HepG2 (cell line): ENCODE results near the gene TBCEL. TPM values are rescaled to one million over a fixed set of nuclear protein-coding genes. Genes with fewer than 3 reads are reported as not detected.
A peak's percentile ranks its signal among the peaks of the same experiment; 100 is the strongest.

Source experiments
- CREB1 ChIP-seq, 2 experiments: fragments of 450-650 bp in 1 of 2; IDR thresholded peaks; 2 replicates each; pipeline ENCODE4 v1.6.1; 2016 to 2017; ENCODE audit warnings: control low read depth in 1 of 2, mild to moderate bottlenecking in 1 of 2, missing compliant biosample characterization in 1 of 2, missing genetic modification characterization in 1 of 2
- ELF4 ChIP-seq: sonication (generic); formaldehyde crosslinking; IDR thresholded peaks from 2 replicates; pipeline ENCODE4 v1.5.0; 2020; ENCODE audit warnings: missing genetic modification reagents, mild to moderate bottlenecking, moderate library complexity, borderline replicate concordance
- FOXP1 ChIP-seq, 2 experiments: fragments of 450-650 bp in 1 of 2; IDR thresholded peaks; 2 replicates each; pipeline ENCODE4 v1.6.1; 2017 to 2018; ENCODE audit warnings: antibody characterized with exemption in 1 of 2
- GPN1 ChIP-seq: sonication (generic); formaldehyde crosslinking; IDR thresholded peaks from 2 replicates; pipeline ENCODE4 v1.5.1; 2020; ENCODE audit warnings: missing genetic modification reagents, borderline replicate concordance
- KLF13 ChIP-seq: sonication (generic); formaldehyde crosslinking; IDR thresholded peaks from 2 replicates; pipeline ENCODE4 v1.4.0; 2020; ENCODE audit warnings: mild to moderate bottlenecking, missing genetic modification reagents
- NR2F2 ChIP-seq: IDR thresholded peaks from 2 replicates; pipeline ENCODE4 v1.6.1; 2012; ENCODE audit warnings: low read depth, inconsistent platforms, borderline replicate concordance
- NR3C1 ChIP-seq: sonication (generic); formaldehyde crosslinking; IDR thresholded peaks from 2 replicates; pipeline ENCODE4 v1.4.0; 2020; ENCODE audit warnings: missing genetic modification reagents
- PPARG ChIP-seq: conservative IDR thresholded peaks from 2 replicates; pipeline ENCODE4 v1.6.1; 2016; ENCODE audit warnings: missing biosample characterization, missing genetic modification reagents
- RXRB ChIP-seq: IDR thresholded peaks from 2 replicates; pipeline ENCODE4 v1.6.1; 2016; ENCODE audit warnings: borderline replicate concordance, missing genetic modification reagents, missing compliant biosample characterization
- SOX13 ChIP-seq, 3 experiments: fragments of 450-650 bp in 1 of 3; sonication (generic) in 1 of 3; formaldehyde crosslinking in 1 of 3; IDR thresholded peaks in 2 of 3; conservative IDR thresholded peaks in 1 of 3; 2 replicates each; pipeline versions ENCODE4 v1.5.0 to v1.6.1; 2016 to 2020; ENCODE audit warnings: antibody characterized with exemption in 1 of 3, mild to moderate bottlenecking in 1 of 3, missing compliant biosample characterization in 1 of 3, missing genetic modification reagents in 1 of 3, moderate library complexity in 1 of 3
- TRIM24 ChIP-seq: sonication (generic); formaldehyde crosslinking; IDR thresholded peaks from 2 replicates; pipeline ENCODE4 v1.8.0; 2022; ENCODE audit warnings: mild to moderate bottlenecking, missing genetic modification reagents
- ZNF441 ChIP-seq: sonication (generic); formaldehyde crosslinking; IDR thresholded peaks from 2 replicates; pipeline ENCODE4 v1.7.0; 2021; ENCODE audit warnings: missing genetic modification reagents, borderline replicate concordance
- ZNF564 ChIP-seq: sonication (generic); formaldehyde crosslinking; IDR thresholded peaks from 2 replicates; pipeline ENCODE4 v1.8.1; 2023; ENCODE audit warnings: mild to moderate bottlenecking, missing genetic modification reagents
- polyA plus RNA-seq, 8 experiments: library from polyadenylated mRNA; depleted of rRNA in 3 of 8; stranded (reverse) in 7 of 8; unstranded in 1 of 8; fragments of >200 nt; fragmentation: Illumina TruSeq in 4 of 8; extraction: Trizol in 4 of 8; gene quantifications; 2 replicates each; pipeline versions ENCODE4 v1.2.1 to v1.2.3, GENCODE V29; 2011 to 2016; ENCODE audit warnings: low read depth in 4 of 8, missing spikeins in 1 of 8, mixed read lengths in 1 of 8; ENCODE audit not compliant: insufficient read depth in 1 of 8
- total RNA-seq, 5 experiments: library from RNA; depleted of rRNA; stranded (reverse); fragments of >200 nt; fragmentation: Illumina TruSeq; extraction: Trizol; gene quantifications; 2 replicates each; pipeline ENCODE4 v1.2.3, GENCODE V29; 2016; ENCODE audit warnings: low read depth in 1 of 5
- TF ChIP-seq, protein P1 (sequence below): sonication (generic); formaldehyde crosslinking; IDR thresholded peaks from 2 replicates; pipeline ENCODE4 v1.5.1; 2020; ENCODE audit warnings: missing genetic modification reagents, mild to moderate bottlenecking, borderline replicate concordance
- TF ChIP-seq, protein P2 (sequence below), 2 experiments: sonication (generic) in 1 of 2; formaldehyde crosslinking in 1 of 2; IDR thresholded peaks; 2 replicates each; pipeline versions ENCODE4 v1.6.1 to v1.9.0; 2014 to 2022; ENCODE audit warnings: antibody characterized with exemption in 1 of 2, borderline replicate concordance in 1 of 2, inconsistent platforms in 1 of 2, low read depth in 1 of 2, missing genetic modification reagents in 1 of 2
- TF ChIP-seq, protein P3 (sequence below): sonication (generic); formaldehyde crosslinking; IDR thresholded peaks from 2 replicates; pipeline ENCODE4 v1.4.0; 2020; ENCODE audit warnings: missing genetic modification reagents, low read depth, mild to moderate bottlenecking, borderline replicate concordance
- TF ChIP-seq, protein P4 (sequence below): sonication (generic); formaldehyde crosslinking; IDR thresholded peaks from 2 replicates; pipeline ENCODE4 v1.4.0; 2020; ENCODE audit warnings: missing genetic modification reagents

The TBCEL gene
- total and polyA plus RNA-seq, 2 of the 13 experiments (the other 11 are each of a cell fraction or from before 2014, with no cell fraction given) = 6.1 to 12.5 TPM

DNA sequence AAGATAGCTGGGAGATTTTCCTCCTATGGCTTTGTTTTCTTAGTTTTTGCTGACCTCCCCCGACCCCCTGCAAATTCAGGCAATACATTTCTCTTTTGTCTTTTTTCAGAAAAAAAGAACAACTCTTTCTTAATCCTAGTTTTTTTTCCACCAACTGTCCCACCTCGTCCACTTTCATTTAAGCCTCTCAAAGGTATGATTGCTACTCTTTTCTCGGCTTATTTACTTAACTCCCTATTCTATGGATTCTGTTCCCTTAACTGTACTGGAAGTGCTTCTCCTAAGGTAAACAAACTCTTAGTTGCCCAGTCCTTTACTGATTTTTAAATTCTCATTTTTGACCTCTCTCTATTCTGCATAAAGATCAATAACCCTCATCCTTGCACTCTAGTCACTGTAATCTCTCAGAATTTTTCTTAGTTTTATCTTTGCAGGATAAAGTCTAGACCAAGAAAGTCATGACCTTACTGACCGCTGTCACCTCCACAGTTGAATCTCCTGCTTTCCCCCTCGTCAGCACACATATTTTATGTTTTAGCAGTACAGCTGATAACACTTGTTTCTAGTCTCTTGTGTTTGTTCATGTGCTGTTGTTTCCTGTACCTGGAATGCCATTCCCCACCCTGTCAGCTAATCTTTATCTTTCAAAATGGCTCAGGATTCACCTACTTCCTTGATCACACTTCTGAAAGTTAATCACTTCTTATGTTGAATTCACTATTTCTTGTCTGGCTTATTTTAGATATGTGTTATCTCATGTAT lies 14.9 kb downstream of the TBCEL start (continued):
- TF ChIP-seq CREB1 (IDR thresholded peaks at IDR 0.05) = no peak
- TF ChIP-seq CREB1 (CRISPR knock-in tag; IDR thresholded peaks at IDR 0.05) = peak; percentile 50
- no peak for TF ChIP-seq NR3C1 (CRISPR knock-in tag)
- TF ChIP-seq, protein P1, sequence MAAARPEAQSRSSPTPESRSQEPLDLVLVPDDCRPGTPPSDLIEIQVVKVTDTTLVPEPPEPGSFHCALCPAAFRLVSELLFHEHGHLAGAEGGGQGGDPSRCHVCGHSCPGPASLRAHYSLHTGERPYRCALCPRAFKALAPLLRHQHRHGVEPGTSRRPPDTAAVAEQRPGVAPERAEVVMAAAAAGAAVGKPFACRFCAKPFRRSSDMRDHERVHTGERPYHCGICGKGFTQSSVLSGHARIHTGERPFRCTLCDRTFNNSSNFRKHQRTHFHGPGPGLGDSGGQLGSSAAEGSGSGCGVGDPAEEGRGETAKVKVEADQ (CRISPR knock-in tag) = no peak
- TF ChIP-seq, protein P2, sequence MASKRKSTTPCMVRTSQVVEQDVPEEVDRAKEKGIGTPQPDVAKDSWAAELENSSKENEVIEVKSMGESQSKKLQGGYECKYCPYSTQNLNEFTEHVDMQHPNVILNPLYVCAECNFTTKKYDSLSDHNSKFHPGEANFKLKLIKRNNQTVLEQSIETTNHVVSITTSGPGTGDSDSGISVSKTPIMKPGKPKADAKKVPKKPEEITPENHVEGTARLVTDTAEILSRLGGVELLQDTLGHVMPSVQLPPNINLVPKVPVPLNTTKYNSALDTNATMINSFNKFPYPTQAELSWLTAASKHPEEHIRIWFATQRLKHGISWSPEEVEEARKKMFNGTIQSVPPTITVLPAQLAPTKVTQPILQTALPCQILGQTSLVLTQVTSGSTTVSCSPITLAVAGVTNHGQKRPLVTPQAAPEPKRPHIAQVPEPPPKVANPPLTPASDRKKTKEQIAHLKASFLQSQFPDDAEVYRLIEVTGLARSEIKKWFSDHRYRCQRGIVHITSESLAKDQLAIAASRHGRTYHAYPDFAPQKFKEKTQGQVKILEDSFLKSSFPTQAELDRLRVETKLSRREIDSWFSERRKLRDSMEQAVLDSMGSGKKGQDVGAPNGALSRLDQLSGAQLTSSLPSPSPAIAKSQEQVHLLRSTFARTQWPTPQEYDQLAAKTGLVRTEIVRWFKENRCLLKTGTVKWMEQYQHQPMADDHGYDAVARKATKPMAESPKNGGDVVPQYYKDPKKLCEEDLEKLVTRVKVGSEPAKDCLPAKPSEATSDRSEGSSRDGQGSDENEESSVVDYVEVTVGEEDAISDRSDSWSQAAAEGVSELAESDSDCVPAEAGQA (IDR thresholded peaks at IDR 0.05; ENCODE audit: low read depth) = no peak
- TF ChIP-seq, protein P2 (CRISPR knock-in tag; IDR thresholded peaks at IDR 0.05; ENCODE audit: borderline replicate concordance) = no peak
- no peak for TF ChIP-seq TRIM24 (CRISPR knock-in tag)
- no peak for TF ChIP-seq ZNF564 (CRISPR knock-in tag)
- peak; percentile 16; the same call in 1 of the 2 replicates for TF ChIP-seq PPARG (CRISPR knock-in tag)
- no peak for TF ChIP-seq KLF13 (CRISPR knock-in tag)
- no peak for TF ChIP-seq GPN1 (CRISPR knock-in tag)
- TF ChIP-seq, protein P3, sequence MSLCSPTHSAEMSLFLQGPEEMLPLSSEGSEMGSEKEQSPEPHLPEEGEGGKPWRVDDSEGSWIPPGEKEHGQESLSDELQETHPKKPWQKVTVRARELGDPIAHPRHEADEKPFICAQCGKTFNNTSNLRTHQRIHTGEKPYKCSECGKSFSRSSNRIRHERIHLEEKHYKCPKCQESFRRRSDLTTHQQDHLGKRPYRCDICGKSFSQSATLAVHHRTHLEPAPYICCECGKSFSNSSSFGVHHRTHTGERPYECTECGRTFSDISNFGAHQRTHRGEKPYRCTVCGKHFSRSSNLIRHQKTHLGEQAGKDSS (CRISPR knock-in tag) = no peak
- no peak for TF ChIP-seq SOX13 (IDR thresholded peaks at IDR 0.05)
- TF ChIP-seq SOX13 (CRISPR knock-in tag; conservative IDR thresholded peaks at IDR 0.05 in 1 of 2, IDR thresholded peaks at IDR 0.05 in 1 of 2) = peak in 1 of 2 experiments; percentile 32; a peak in 2 of 4 replicates
- TF ChIP-seq, protein P4, sequence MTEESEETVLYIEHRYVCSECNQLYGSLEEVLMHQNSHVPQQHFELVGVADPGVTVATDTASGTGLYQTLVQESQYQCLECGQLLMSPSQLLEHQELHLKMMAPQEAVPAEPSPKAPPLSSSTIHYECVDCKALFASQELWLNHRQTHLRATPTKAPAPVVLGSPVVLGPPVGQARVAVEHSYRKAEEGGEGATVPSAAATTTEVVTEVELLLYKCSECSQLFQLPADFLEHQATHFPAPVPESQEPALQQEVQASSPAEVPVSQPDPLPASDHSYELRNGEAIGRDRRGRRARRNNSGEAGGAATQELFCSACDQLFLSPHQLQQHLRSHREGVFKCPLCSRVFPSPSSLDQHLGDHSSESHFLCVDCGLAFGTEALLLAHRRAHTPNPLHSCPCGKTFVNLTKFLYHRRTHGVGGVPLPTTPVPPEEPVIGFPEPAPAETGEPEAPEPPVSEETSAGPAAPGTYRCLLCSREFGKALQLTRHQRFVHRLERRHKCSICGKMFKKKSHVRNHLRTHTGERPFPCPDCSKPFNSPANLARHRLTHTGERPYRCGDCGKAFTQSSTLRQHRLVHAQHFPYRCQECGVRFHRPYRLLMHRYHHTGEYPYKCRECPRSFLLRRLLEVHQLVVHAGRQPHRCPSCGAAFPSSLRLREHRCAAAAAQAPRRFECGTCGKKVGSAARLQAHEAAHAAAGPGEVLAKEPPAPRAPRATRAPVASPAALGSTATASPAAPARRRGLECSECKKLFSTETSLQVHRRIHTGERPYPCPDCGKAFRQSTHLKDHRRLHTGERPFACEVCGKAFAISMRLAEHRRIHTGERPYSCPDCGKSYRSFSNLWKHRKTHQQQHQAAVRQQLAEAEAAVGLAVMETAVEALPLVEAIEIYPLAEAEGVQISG (CRISPR knock-in tag) = no peak
- TF ChIP-seq RXRB = peak; percentile 45
- no peak for TF ChIP-seq ZNF441 (CRISPR knock-in tag)
- no peak for TF ChIP-seq FOXP1 (IDR thresholded peaks at IDR 0.05)
- peak; percentile 78 for TF ChIP-seq FOXP1 (CRISPR knock-in tag; IDR thresholded peaks at IDR 0.05)
- TF ChIP-seq ELF4 (CRISPR knock-in tag) = no peak
- TF ChIP-seq NR2F2 = peak; percentile 77; the same call in 1 of the 2 replicates
